Astrocyte (in vitro differentiated cells and primary cell): ENCODE data around the gene SLC6A12. TPM values are rescaled to one million over a fixed set of nuclear protein-coding genes. Genes with fewer than 3 reads are reported as not detected.

Source experiments
- DNase-seq: peaks from one replicate; pipeline ENCODE4 v3.0.0-alpha.2; 2010; ENCODE audit warnings: low read depth
- FAIRE-seq: peaks from 2 replicates; lab custom pipeline; 2011; peaks lifted over from hg19 to GRCh38; lab: Jason Lieb, UNC
- H2AFZ ChIP-seq: 2 replicates; pipeline ENCODE4 v1.6.0; 2012; ENCODE audit warnings: low read depth, low read length, inconsistent platforms
- H3K27ac ChIP-seq: 2 replicates; pipeline ENCODE4 v1.5.1; 2011; ENCODE audit warnings: low read depth, low read length, inconsistent platforms
- H3K27me3 ChIP-seq: 2 replicates; pipeline ENCODE4 v1.6.0; 2011; ENCODE audit warnings: low read length, inconsistent platforms; ENCODE audit not compliant: insufficient read depth
- H3K36me3 ChIP-seq: 2 replicates; pipeline ENCODE4 v1.5.1; 2011; ENCODE audit warnings: low read length, inconsistent platforms; ENCODE audit not compliant: insufficient read depth
- H3K4me1 ChIP-seq: 2 replicates; pipeline ENCODE4 v1.5.1; 2011; ENCODE audit warnings: low read length, inconsistent platforms; ENCODE audit not compliant: insufficient read depth
- H3K4me2 ChIP-seq: 2 replicates; pipeline ENCODE4 v1.6.0; 2012; ENCODE audit warnings: low read length, inconsistent platforms
- H3K4me3 ChIP-seq: 2 replicates; pipeline ENCODE4 v1.5.1; 2011; ENCODE audit warnings: low read depth, mild to moderate bottlenecking, low read length, inconsistent platforms; ENCODE audit not compliant: insufficient read depth
- H3K79me2 ChIP-seq: 2 replicates; pipeline ENCODE4 v1.6.0; 2012; ENCODE audit warnings: mild to moderate bottlenecking, low read length, inconsistent platforms; ENCODE audit not compliant: insufficient read depth
- H3K9ac ChIP-seq: 2 replicates; pipeline ENCODE4 v1.6.0; 2012; ENCODE audit warnings: mild to moderate bottlenecking, low read length, inconsistent platforms
- H3K9me3 ChIP-seq: 2 replicates; pipeline ENCODE4 v1.5.1; 2012; ENCODE audit warnings: low read depth, mild to moderate bottlenecking, low read length, inconsistent platforms; ENCODE audit not compliant: insufficient read depth
- H4K20me1 ChIP-seq: 2 replicates; pipeline ENCODE4 v1.6.0; 2012; ENCODE audit warnings: low read length, inconsistent platforms; ENCODE audit not compliant: insufficient read depth
- H3K27ac Mint-ChIP-seq: one replicate; pipeline ENCODE4 v1.8.0; 2021; ENCODE audit warnings: mild to moderate bottlenecking, mixed read lengths; ENCODE audit not compliant: unreplicated experiment
- H3K27me3 Mint-ChIP-seq: one replicate; pipeline ENCODE4 v1.8.0; 2021; ENCODE audit warnings: low read depth, mixed read lengths; ENCODE audit not compliant: unreplicated experiment
- H3K36me3 Mint-ChIP-seq: one replicate; pipeline ENCODE4 v1.8.0; 2021; ENCODE audit warnings: low read depth, mixed read lengths; ENCODE audit not compliant: unreplicated experiment
- H3K4me1 Mint-ChIP-seq: one replicate; pipeline ENCODE4 v1.8.0; 2021; ENCODE audit warnings: low read depth, mixed read lengths; ENCODE audit not compliant: unreplicated experiment
- H3K4me3 Mint-ChIP-seq: one replicate; pipeline ENCODE4 v1.8.0; 2021; ENCODE audit warnings: mild to moderate bottlenecking, moderate library complexity, mixed read lengths; ENCODE audit not compliant: unreplicated experiment
- H3K9me3 Mint-ChIP-seq: one replicate; pipeline ENCODE4 v1.8.0; 2021; ENCODE audit warnings: mild to moderate bottlenecking, mixed read lengths; ENCODE audit not compliant: unreplicated experiment
- CTCF ChIP-seq: IDR thresholded peaks from 2 replicates; pipeline ENCODE4 v1.5.1; 2011; ENCODE audit warnings: low read depth, mild to moderate bottlenecking, inconsistent platforms, low read length, moderate library complexity; ENCODE audit not compliant: insufficient read depth
- EZH2 ChIP-seq: IDR thresholded peaks from 2 replicates; pipeline ENCODE4 v1.6.1; 2012; ENCODE audit warnings: mild to moderate bottlenecking, low read length, inconsistent platforms; ENCODE audit not compliant: insufficient read depth
- total RNA-seq: library from RNA; stranded (reverse); gene quantifications from 2 replicates; pipeline ENCODE4 v1.2.1, GENCODE V29; 2021

Gene SLC6A12
- total RNA-seq, 1 donor from 2014 or later = 3.0 TPM

- FAIRE-seq = no peak
- no peaks in the 10 kb centered on the region for H3K36me3 Mint-ChIP-seq
- H3K27me3 Mint-ChIP-seq = peaks cover 8% of the 10 kb centered on the region
- H2AFZ ChIP-seq = no peak overlapping the region
- no peak overlapping the region for H3K27ac Mint-ChIP-seq
- H3K9me3 ChIP-seq = no peaks in the 10 kb centered on the region
- peaks cover 50% of the 10 kb centered on the region for H3K4me1 Mint-ChIP-seq
- TF ChIP-seq EZH2 = no peak
- no peak for TF ChIP-seq CTCF
- no peak overlapping the region for H3K27ac ChIP-seq
- H3K36me3 ChIP-seq = no peaks in the 10 kb centered on the region
- no peak overlapping the region for H3K4me3 ChIP-seq
- no peaks in the 10 kb centered on the region for H4K20me1 ChIP-seq
- peaks cover 4% of the 10 kb centered on the region for H3K9me3 Mint-ChIP-seq
- H3K4me2 ChIP-seq = no peak overlapping the region
- H3K4me1 ChIP-seq = peaks cover 32% of the 10 kb centered on the region
- no peaks in the 10 kb centered on the region for H3K27me3 ChIP-seq
- no peak overlapping the region for H3K9ac ChIP-seq
- H3K79me2 ChIP-seq = no peaks in the 10 kb centered on the region
- H3K4me3 Mint-ChIP-seq = no peak overlapping the region
- no peak for DNase-seq
Observed at GRCh38 chr12:174596-174995, 39.4 kb downstream of the SLC6A12 start.

GRCh38 chr12:174124-174523 is 39.8 kb downstream of the SLC6A12 start:
- no peaks in the 10 kb centered on the region for H3K36me3 ChIP-seq
- Mint-ChIP-seq H3K27me3 (peaks cover 8% of the 10 kb centered on the region), H3K4me1 (peaks cover 53% of the 10 kb centered on the region), H3K36me3 (no peaks in the 10 kb centered on the region), H3K27ac (no peak overlapping the region), H3K4me3 (no peak overlapping the region), H3K9me3 (peaks cover 4% of the 10 kb centered on the region)
- H3K27ac ChIP-seq = no peak overlapping the region
- H3K27me3 ChIP-seq = no peaks in the 10 kb centered on the region
- H4K20me1 ChIP-seq = no peaks in the 10 kb centered on the region
- H3K4me2 ChIP-seq = no peak overlapping the region
- DNase-seq = no peak
- no peak for FAIRE-seq
- no peak overlapping the region for H2AFZ ChIP-seq
- H3K4me1 ChIP-seq = peaks cover 32% of the 10 kb centered on the region
- TF ChIP-seq EZH2 (no peak), CTCF (no peak)
- no peaks in the 10 kb centered on the region for H3K79me2 ChIP-seq
- no peaks in the 10 kb centered on the region for H3K9me3 ChIP-seq
- H3K9ac ChIP-seq = no peak overlapping the region
- H3K4me3 ChIP-seq = no peak overlapping the region

DNA sequence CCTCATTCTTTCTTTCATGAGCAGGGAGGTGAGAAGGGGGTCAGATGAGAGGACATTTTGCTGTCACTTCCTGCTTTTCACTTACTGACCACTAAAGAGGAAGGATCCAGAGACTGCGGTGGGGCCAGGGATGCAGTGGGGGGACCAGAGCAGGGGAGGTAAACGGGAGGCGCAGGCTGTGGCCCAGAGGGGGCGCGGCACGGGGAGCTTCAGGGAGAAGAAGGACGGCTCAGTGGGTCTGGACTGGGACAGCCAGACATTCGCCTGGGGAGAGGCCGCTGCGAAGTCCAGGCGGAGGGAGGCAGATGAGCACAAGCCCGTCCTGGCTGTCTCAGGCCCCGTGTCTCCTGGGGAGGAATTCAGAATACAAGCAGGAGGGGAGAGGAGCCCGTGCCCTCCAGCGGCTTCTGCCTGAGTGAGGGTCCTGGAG is 41.2 kb downstream of the SLC6A12 start:
- H3K79me2 ChIP-seq = no peaks in the 10 kb centered on the region
- Mint-ChIP-seq H3K36me3 (no peaks in the 10 kb centered on the region), H3K27me3 (peaks cover 8% of the 10 kb centered on the region), H3K4me3 (no peak overlapping the region), H3K9me3 (peaks cover 1% of the 10 kb centered on the region), H3K27ac (peak overlapping the region; percentile 41), H3K4me1 (peaks cover 51% of the 10 kb centered on the region)
- no peaks in the 10 kb centered on the region for H4K20me1 ChIP-seq
- H3K9ac ChIP-seq = no peak overlapping the region
- no peak overlapping the region for H3K4me2 ChIP-seq
- no peak overlapping the region for H3K4me3 ChIP-seq
- no peaks in the 10 kb centered on the region for H3K36me3 ChIP-seq
- no peaks in the 10 kb centered on the region for H3K27me3 ChIP-seq
- H2AFZ ChIP-seq = no peak overlapping the region
- H3K9me3 ChIP-seq = no peaks in the 10 kb centered on the region
- no peak for FAIRE-seq
- DNase-seq = no peak
- TF ChIP-seq EZH2 = no peak
- no peak for TF ChIP-seq CTCF
- H3K4me1 ChIP-seq = peaks cover 36% of the 10 kb centered on the region
- no peak overlapping the region for H3K27ac ChIP-seq
